ENCODE results near the gene DDI2.

The DDI2 gene

GRCh38 chr1:15605398-15606383 lies 11.6 kb upstream of the DDI2 start:
- H3K9me3 ChIP-seq, result no peaks in the 10 kb centered on the region
- no peaks in the 10 kb centered on the region for H3K36me3 ChIP-seq
- H3K4me1 ChIP-seq, result peaks cover 22% of the 10 kb centered on the region
- peaks cover 9% of the 10 kb centered on the region for H3K27me3 ChIP-seq
- no peak overlapping the region for H3K9ac ChIP-seq
- no peak overlapping the region for H3K4me2 ChIP-seq
- TF ChIP-seq Cebpa-rat (IDR thresholded peaks at IDR 0.05), result no peak
- H3K4me3 ChIP-seq, result no peak overlapping the region
- no peak overlapping the region for H3K27ac ChIP-seq
- H4K20me1 ChIP-seq, result no peaks in the 10 kb centered on the region

GRCh38 chr1:15609631-15610030 lies 7.6 kb upstream of the DDI2 start:
- TF ChIP-seq Cebpa-rat (IDR thresholded peaks at IDR 0.05), result no peak
- no peaks in the 10 kb centered on the region for H3K9me3 ChIP-seq
- no peak overlapping the region for H3K27ac ChIP-seq
- H3K9ac ChIP-seq, result no peak overlapping the region
- no peaks in the 10 kb centered on the region for H3K27me3 ChIP-seq
- H3K4me1 ChIP-seq, result 0 out of 2 replicates have a peak, but pooled peaks cover 3% of the 10 kb centered on the region
- H4K20me1 ChIP-seq, result no peaks in the 10 kb centered on the region
- H3K36me3 ChIP-seq, result no peaks in the 10 kb centered on the region
- no peak overlapping the region for H3K4me3 ChIP-seq
- no peak overlapping the region for H3K4me2 ChIP-seq

- Histone ChIP-seq H3K9ac (no peak overlapping the region), H3K4me3 (no peak overlapping the region), H3K4me2 (no peak overlapping the region), H4K20me1 (no peaks in the 10 kb centered on the region), H3K4me1 (0 out of 2 replicates have a peak, but pooled peaks cover 3% of the 10 kb centered on the region), H3K27me3 (no peaks in the 10 kb centered on the region), H3K9me3 (no peaks in the 10 kb centered on the region), H3K27ac (no peak overlapping the region), H3K36me3 (no peaks in the 10 kb centered on the region)
- TF ChIP-seq Cebpa-rat (IDR thresholded peaks at IDR 0.05), result no peak
These were observed 7.1 kb upstream of the DDI2 start for GRCh38 chr1:15610167-15610566.

GRCh38 chr1:15616373-15617172 lies 685 bp upstream of the DDI2 start:
- H3K4me2 ChIP-seq, result peak overlapping the region; percentile 77
- H3K27me3 ChIP-seq, result no peaks in the 10 kb centered on the region
- no peaks in the 10 kb centered on the region for H3K9me3 ChIP-seq
- TF ChIP-seq Cebpa-rat (IDR thresholded peaks at IDR 0.05), result no peak
- peaks cover 21% of the 10 kb centered on the region for H4K20me1 ChIP-seq
- H3K27ac ChIP-seq, result peak overlapping the region; percentile 44; the same call in 1 of the 2 replicates
- H3K9ac ChIP-seq, result peak overlapping the region; percentile 36; the same call in 1 of the 2 replicates
- H3K4me3 ChIP-seq, result peak overlapping the region; percentile 97
- no peaks in the 10 kb centered on the region for H3K36me3 ChIP-seq
- H3K4me1 ChIP-seq, result peaks cover 36% of the 10 kb centered on the region

- Histone ChIP-seq H3K27ac (peak overlapping the region; percentile 91), H3K36me3 (no peaks in the 10 kb centered on the region), H3K9ac (peak overlapping the region; percentile 94), H3K4me3 (peak overlapping the region; percentile 97), H3K9me3 (no peaks in the 10 kb centered on the region), H3K4me1 (peaks cover 36% of the 10 kb centered on the region), H3K4me2 (peak overlapping the region; percentile 75), H4K20me1 (peaks cover 37% of the 10 kb centered on the region), H3K27me3 (no peaks in the 10 kb centered on the region)
- no peak for TF ChIP-seq Cebpa-rat (IDR thresholded peaks at IDR 0.05)
These were observed 908 bp downstream of the DDI2 start for GRCh38 chr1:15618077-15618654.

GRCh38 chr1:15618655-15619525 lies 1.6 kb downstream of the DDI2 start:
- Histone ChIP-seq H3K9me3 (no peaks in the 10 kb centered on the region), H3K36me3 (no peaks in the 10 kb centered on the region), H3K9ac (peak overlapping the region; percentile 94), H3K27ac (peak overlapping the region; percentile 91), H4K20me1 (peaks cover 44% of the 10 kb centered on the region), H3K4me3 (peak overlapping the region; percentile 97), H3K27me3 (no peaks in the 10 kb centered on the region), H3K4me1 (peaks cover 42% of the 10 kb centered on the region), H3K4me2 (peak overlapping the region; percentile 75)
- no peak; the same call in 1 of the 2 replicates for TF ChIP-seq Cebpa-rat (IDR thresholded peaks at IDR 0.05)

- Histone ChIP-seq H3K4me1 (peaks cover 51% of the 10 kb centered on the region), H3K4me3 (no peak overlapping the region), H3K4me2 (peak overlapping the region; percentile 75), H3K27me3 (no peaks in the 10 kb centered on the region), H3K9me3 (no peaks in the 10 kb centered on the region), H3K36me3 (0 out of 2 replicates have a peak, but pooled peaks cover 5% of the 10 kb centered on the region), H4K20me1 (peaks cover 56% of the 10 kb centered on the region), H3K9ac (no peak overlapping the region), H3K27ac (0 out of 2 replicates have a peak overlapping the region, but pooled peaks have one; percentile 5)
- no peak for TF ChIP-seq Cebpa-rat (IDR thresholded peaks at IDR 0.05)
These were observed 2.9 kb downstream of the DDI2 start for GRCh38 chr1:15620155-15620545.

GRCh38 chr1:15620902-15621682 lies 3.8 kb downstream of the DDI2 start:
- no peaks in the 10 kb centered on the region for H3K27me3 ChIP-seq
- peaks cover 66% of the 10 kb centered on the region for H4K20me1 ChIP-seq
- H3K4me1 ChIP-seq, result peaks cover 51% of the 10 kb centered on the region
- H3K9me3 ChIP-seq, result no peaks in the 10 kb centered on the region
- TF ChIP-seq Cebpa-rat (IDR thresholded peaks at IDR 0.05), result no peak
- H3K4me2 ChIP-seq, result peak overlapping the region; percentile 75
- no peak overlapping the region for H3K27ac ChIP-seq
- H3K9ac ChIP-seq, result no peak overlapping the region
- no peak overlapping the region for H3K4me3 ChIP-seq
- peaks cover 9% of the 10 kb centered on the region; the same call in 1 of the 2 replicates for H3K36me3 ChIP-seq
